Dermis blood vessel endothelial cell (primary cell): Measurements from ENCODE around the gene ABCC2. TPM values are rescaled to one million over a fixed set of nuclear protein-coding genes. Genes with fewer than 3 reads are reported as not detected.

Experiments
- DNase-seq: peaks from one replicate; pipeline ENCODE4 v3.0.0; 2010
- total RNA-seq: library from RNA; depleted of rRNA; stranded (reverse); fragments of >200 nt; gene quantifications from 2 replicates; pipeline ENCODE4 v1.2.3, GENCODE V29; 2014

Gene ABCC2
- total RNA-seq, 1 donor from 2014 or later = 1.5 TPM

GRCh38 chr10:99775850-99776249 is 6.6 kb upstream of the ABCC2 start:
- DNase-seq = peak; percentile 77

- DNase-seq = peak; percentile 57
These were observed 4.3 kb upstream of the ABCC2 start for GRCh38 chr10:99777918-99778714.

- DNase-seq = peak; percentile 95
These were observed 3.1 kb upstream of the ABCC2 start for GRCh38 chr10:99779335-99779734.

DNA sequence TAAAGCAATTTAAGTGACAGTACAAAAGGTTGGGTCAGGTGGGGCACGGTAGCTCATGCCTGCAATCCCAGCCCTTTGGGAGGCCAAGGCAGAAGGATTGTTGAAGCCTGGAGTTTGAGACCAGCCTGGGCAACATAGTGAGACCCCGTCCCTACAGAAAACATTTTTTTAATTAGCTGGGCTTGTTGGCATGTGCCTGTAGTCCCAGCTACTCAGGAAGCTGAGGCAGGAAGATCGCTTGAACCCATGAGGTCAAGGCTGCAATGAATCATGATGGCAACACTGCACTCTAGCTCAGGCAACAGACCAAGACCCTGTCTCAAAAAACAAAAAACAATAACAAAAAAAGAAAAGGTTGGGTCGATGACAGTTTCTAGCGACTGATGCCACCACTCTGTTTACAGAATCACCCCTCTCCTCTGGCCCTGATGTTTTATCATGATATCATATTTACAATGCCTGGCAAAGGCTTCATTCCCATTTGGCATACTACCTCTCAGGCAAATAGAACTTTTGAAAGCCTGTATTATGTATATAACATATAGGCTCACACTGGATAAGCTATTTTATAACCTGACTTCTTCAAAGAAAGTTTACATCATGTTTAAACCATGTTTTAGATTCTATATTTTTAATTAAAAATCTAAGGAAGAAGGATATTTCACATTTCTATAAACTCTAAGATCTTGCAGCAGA is 558 bp upstream of the ABCC2 start:
- peak; percentile 71 for DNase-seq

DNA sequence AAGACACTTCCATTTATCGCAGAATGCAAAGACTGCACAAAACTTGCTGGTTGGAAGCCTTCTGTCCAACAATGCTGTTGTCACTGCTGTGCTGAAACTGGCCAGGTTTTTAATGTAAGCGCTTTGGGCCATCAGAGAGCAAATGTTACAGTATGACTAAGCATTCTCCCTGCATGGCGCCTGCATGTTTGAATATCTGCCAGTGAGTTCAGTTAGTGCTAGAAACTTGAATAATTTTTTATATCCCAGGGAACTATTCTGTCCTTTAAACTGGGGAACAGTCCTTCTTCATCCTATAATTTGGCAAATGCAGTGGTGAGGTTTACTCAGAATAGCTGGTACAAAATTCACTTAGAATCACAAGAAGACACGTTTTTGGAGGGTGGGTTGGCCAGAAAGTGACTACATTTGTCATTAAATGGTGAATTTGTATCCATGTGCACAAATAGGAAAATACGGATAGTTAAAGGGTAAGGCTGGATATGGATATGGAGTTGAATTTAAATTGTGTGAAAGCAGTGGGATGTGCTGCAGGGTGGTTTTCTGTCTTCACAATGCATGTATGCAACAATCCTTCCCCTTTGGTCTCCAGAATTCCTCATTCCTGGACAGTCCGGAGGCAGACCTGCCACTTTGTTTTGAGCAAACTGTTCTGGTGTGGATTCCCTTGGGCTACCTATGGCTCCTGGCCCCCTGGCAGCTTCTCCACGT is 1.7 kb downstream of the ABCC2 start:
- peak; percentile 46 for DNase-seq

DNA sequence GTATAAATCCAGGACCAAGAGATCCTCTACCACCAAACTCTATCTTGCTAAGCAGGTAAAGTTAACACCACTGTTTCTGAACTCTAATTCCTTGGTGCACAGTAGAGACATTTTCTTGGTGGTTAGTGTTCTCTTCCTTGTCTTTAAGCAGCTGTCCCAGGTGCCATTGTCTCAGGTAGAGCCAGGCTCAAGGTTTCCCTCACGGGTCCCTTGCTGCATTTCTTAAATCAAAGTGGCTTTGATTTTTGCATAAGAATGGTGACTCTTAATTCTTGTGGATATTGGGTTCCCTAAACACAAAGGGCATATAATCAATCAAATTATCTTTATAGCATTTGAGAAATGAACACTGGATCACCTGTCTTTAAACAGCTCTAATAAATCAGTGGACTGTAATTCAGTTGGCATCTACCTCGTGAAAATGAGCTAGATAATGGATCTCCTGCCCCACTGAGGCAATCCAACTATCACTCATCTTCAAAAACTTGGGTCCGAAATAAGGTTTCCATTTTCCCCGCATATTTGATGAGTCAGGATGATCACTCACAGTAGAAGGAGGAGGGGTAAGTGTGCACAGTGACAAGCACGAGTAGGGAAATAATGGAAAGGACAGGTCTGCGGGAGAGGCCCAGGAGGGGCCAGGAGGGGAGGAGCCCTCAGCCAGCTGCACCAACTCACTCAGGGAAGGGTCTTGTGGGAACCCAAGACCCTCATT is 2.4 kb downstream of the ABCC2 start:
- DNase-seq = no peak

- no peak for DNase-seq
These were observed 3.2 kb downstream of the ABCC2 start for GRCh38 chr10:99785646-99786045.

DNA sequence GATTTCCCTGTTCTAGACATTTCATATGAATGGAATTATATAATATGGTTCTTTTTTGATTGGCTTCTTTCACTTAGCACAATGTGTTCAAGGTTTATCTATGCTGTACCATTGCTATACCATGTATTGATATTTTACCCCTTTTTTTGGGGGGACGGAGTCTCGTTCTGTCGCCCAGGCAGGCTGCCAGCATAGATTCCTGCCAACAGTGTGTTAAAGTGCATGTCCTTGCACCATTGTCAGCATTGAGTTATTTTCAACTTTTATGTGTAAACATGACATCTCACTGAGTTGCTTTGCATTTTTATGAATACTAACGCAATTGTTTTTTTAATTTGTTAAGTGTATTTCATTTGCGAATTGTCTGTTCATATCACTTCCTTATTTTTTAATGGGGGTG is 4.9 kb downstream of the ABCC2 start:
- no peak for DNase-seq

GRCh38 chr10:99787782-99788445 is 5.5 kb downstream of the ABCC2 start:
- no peak for DNase-seq

GRCh38 chr10:99788598-99789256 is 6.3 kb downstream of the ABCC2 start:
- DNase-seq = no peak

- DNase-seq = no peak
These were observed 9.4 kb downstream of the ABCC2 start for GRCh38 chr10:99791831-99792230.

DNA sequence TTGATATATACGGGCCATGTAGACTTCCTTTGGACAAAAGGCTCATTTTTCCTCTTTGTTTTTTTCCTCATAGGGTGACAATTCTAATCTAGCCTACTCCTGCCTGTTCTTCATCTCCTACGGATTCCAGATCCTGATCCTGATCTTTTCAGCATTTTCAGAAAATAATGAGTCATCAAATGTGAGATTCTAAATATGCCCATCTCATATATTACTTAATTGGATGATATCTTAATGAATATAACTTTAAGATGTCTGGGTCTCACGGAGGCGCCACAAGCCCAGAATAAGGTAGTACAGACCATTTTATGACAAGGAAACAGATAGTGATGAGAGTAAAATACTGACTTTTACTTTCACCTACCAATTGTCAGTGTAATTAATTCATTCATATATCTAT is 11.4 kb downstream of the ABCC2 start:
- no peak for DNase-seq

GRCh38 chr10:99796928-99797327 is 14.5 kb downstream of the ABCC2 start:
- DNase-seq = no peak

GRCh38 chr10:99798031-99798430 is 15.6 kb downstream of the ABCC2 start:
- no peak for DNase-seq

GRCh38 chr10:99798920-99799319 is 16.5 kb downstream of the ABCC2 start:
- DNase-seq = no peak

DNA sequence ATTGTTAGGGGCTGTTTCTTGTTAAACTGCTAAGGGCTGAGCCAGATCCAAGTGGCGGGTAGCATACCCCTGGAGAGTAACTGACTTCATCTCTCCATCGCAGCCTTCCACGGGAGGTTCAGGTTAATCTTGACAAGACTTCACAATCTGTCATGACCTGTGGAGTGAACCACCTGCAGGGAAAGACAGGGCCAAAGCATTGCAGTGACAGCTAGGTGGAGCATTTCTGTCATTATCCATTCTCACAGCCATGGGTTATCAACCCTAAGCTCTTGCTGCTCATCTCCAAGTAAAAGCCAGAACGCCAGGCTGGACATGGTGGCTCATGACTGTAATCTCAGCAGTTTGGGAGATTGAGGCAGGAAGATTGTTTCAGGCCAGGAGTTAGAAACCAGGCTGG is 17.2 kb downstream of the ABCC2 start:
- DNase-seq = no peak

DNA sequence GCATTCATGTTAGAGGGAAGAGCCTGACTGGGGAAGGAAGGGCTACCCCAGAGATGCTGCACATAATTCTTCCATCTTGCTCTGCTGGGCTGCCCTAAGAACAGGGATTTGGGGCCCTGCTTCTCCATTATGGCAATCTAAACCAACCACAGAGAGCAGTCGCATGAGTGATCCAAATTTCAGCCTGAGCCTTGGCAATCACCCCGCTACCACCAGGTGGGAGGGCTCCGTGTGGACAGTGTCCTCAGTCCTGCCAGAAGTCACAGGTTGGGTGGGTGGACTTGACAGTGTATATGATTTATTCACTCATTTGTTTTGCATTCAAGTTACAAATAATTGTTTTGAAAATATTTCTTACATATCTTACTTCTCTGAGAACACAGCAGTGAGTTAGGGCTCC is 22.0 kb downstream of the ABCC2 start:
- DNase-seq = no peak

- DNase-seq = no peak
These were observed 22.8 kb downstream of the ABCC2 start for GRCh38 chr10:99805190-99805589.

DNA sequence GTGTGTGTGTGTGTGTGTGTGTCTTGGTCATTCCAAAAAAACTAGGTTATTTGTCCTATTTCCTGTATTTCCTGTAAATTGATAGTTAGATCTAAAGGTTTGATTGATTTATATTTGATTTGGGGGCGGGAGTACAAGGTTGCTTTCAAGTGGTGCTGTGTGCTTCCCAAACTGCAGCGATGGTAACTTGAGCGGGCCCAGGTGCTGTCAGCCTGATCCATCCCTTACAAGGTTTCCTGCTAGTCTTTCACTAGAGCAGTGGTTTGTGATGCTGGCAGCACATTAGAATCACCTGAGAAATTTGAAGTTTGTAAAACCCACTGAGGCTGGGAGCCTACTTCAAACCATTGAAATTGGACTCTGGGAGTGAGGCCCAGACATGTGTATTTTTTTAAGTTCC is 23.7 kb downstream of the ABCC2 start:
- no peak for DNase-seq

GRCh38 chr10:99807786-99808185 is 25.3 kb downstream of the ABCC2 start:
- no peak for DNase-seq

- no peak for DNase-seq
These were observed 25.8 kb downstream of the ABCC2 start for GRCh38 chr10:99808270-99808669.

- DNase-seq = no peak
These were observed 27.0 kb downstream of the ABCC2 start for GRCh38 chr10:99809481-99809880.
